GM23338 (cell line): Measurements from ENCODE around the gene OCA2. TPM values are rescaled to one million over a fixed set of nuclear protein-coding genes. Genes with fewer than 3 reads are reported as not detected.
"Not testable (repeated sequence)": the region's sequence is repeated elsewhere in the genome, so short reads cannot be mapped to it uniquely, and the experiment has no call there.

Experiments
- ATAC-seq: fragments of 200-7000 bp; cut with Tn5 transposase; 3 replicates; pipeline ENCODE4 v1.9.1; 2020
- DNase-seq: peaks from one replicate; pipeline ENCODE4 v3.0.0-alpha.2; 2015; ENCODE audit warnings: low spot score
- H2AFZ ChIP-seq: fragments of 200-600 bp; sonication (generic); 2 replicates; pipeline ENCODE4 v1.8.0; 2016; ENCODE audit warnings: antibody characterized with exemption, mild to moderate bottlenecking, moderate library complexity
- H3F3A ChIP-seq: fragments of 200-600 bp; sonication (generic); replicated peaks from 2 replicates; pipeline ENCODE4 v1.8.0; 2017; ENCODE audit warnings: antibody characterized with exemption, mixed run types, low read depth
- H3K27ac ChIP-seq: fragments of 200-600 bp; sonication (generic); 2 replicates; pipeline ENCODE4 v1.6.1; 2016; ENCODE audit warnings: low read depth
- H3K27me3 ChIP-seq: fragments of 200-600 bp; sonication (generic); 2 replicates; pipeline ENCODE4 v1.8.0; 2016; ENCODE audit warnings: mild to moderate bottlenecking, mixed run types, moderate library complexity; ENCODE audit not compliant: insufficient read depth
- H3K36me3 ChIP-seq: fragments of 200-600 bp; sonication (generic); 2 replicates; pipeline ENCODE4 v1.8.0; 2016; ENCODE audit warnings: mild to moderate bottlenecking; ENCODE audit not compliant: insufficient read depth
- H3K4me1 ChIP-seq: fragments of 200-600 bp; sonication (generic); 2 replicates; pipeline ENCODE4 v1.8.0; 2016; ENCODE audit warnings: mild to moderate bottlenecking, moderate library complexity; ENCODE audit not compliant: insufficient read depth
- H3K4me2 ChIP-seq: fragments of 200-600 bp; sonication (generic); 2 replicates; pipeline ENCODE4 v1.7.1; 2017; ENCODE audit warnings: mixed run types
- H3K4me3 ChIP-seq: fragments of 200-600 bp; sonication (generic); 2 replicates; pipeline ENCODE4 v1.6.1; 2016; ENCODE audit warnings: mixed run types
- H3K79me2 ChIP-seq: fragments of 200-600 bp; sonication (generic); replicated peaks from 2 replicates; pipeline ENCODE4 v1.8.0; 2017; ENCODE audit warnings: mild to moderate bottlenecking; ENCODE audit not compliant: insufficient read depth
- H3K9me2 ChIP-seq: fragments of 200-600 bp; sonication (generic); 2 replicates; pipeline ENCODE4 v1.8.0; 2017; ENCODE audit not compliant: insufficient read depth
- H4K20me1 ChIP-seq: fragments of 200-600 bp; sonication (generic); replicated peaks from 2 replicates; pipeline ENCODE4 v1.8.0; 2017; ENCODE audit warnings: mild to moderate bottlenecking; ENCODE audit not compliant: insufficient read depth
- H3K27ac Mint-ChIP-seq: 2 replicates; pipeline ENCODE4 v1.8.0; 2020; ENCODE audit warnings: inconsistent platforms, mild to moderate bottlenecking, moderate library complexity, mixed read lengths
- H3K27me3 Mint-ChIP-seq: 3 replicates; pipeline ENCODE4 v1.8.0; 2022; ENCODE audit warnings: low read depth, mild to moderate bottlenecking, moderate library complexity, mixed read lengths, inconsistent platforms; ENCODE audit not compliant: insufficient read depth, poor library complexity
- H3K36me3 Mint-ChIP-seq: 3 replicates; pipeline ENCODE4 v1.8.0; 2021; ENCODE audit warnings: low read depth, mild to moderate bottlenecking, inconsistent platforms, moderate library complexity, mixed read lengths
- H3K4me1 Mint-ChIP-seq: 3 replicates; pipeline ENCODE4 v1.8.0; 2020; ENCODE audit warnings: mild to moderate bottlenecking, inconsistent platforms, mixed read lengths
- H3K4me3 Mint-ChIP-seq: 3 replicates; pipeline ENCODE4 v1.8.0; 2021; ENCODE audit warnings: moderate library complexity, mild to moderate bottlenecking, inconsistent platforms, mixed read lengths
- H3K9me3 Mint-ChIP-seq: 3 replicates; pipeline ENCODE4 v1.8.0; 2020; ENCODE audit warnings: moderate library complexity, mild to moderate bottlenecking, inconsistent platforms, mixed read lengths
- POLR2AphosphoS5 ChIP-seq: IDR thresholded peaks from 2 replicates; pipeline ENCODE4 v1.6.1; 2016; ENCODE audit warnings: antibody characterized with exemption, low read depth
- STAT1 ChIP-seq: IDR thresholded peaks from one replicate; pipeline ENCODE4 v1.6.1; 2016; ENCODE audit warnings: antibody characterized with exemption; ENCODE audit not compliant: unreplicated experiment
- ZNF114 ChIP-seq: fragments of 250-450 bp; sonication (Bioruptor Pico); IDR thresholded peaks from 2 replicates; pipeline ENCODE4 v1.5.0; 2020; ENCODE audit warnings: mild to moderate bottlenecking, moderate library complexity
- polyA plus RNA-seq: library from polyadenylated mRNA; unstranded; fragments of >200 nt; fragmentation: Nextera tagmentation; extraction: Ambion mirVana; gene quantifications from 2 replicates; pipeline ENCODE4 v1.2.1, GENCODE V29; 2016
- total RNA-seq: library from RNA; depleted of rRNA; stranded (reverse); fragments of >200 nt; shearing (Covaris generic); gene quantifications from 2 replicates; pipeline ENCODE4 v1.2.3, GENCODE V29; 2014
- TF ChIP-seq, protein P1 (sequence below): IDR thresholded peaks from one replicate; pipeline ENCODE4 v1.6.1; 2018; ENCODE audit warnings: antibody characterized with exemption; ENCODE audit not compliant: unreplicated experiment
- TF ChIP-seq, protein P2 (sequence below): fragments of 250-450 bp; sonication (Bioruptor Pico); IDR thresholded peaks from 2 replicates; pipeline ENCODE4 v1.5.0; 2020; ENCODE audit warnings: mild to moderate bottlenecking, moderate library complexity

The OCA2 gene
- total and polyA plus RNA-seq, 2 experiments from 2014 or later: 0.40 to 0.69 TPM

DNA sequence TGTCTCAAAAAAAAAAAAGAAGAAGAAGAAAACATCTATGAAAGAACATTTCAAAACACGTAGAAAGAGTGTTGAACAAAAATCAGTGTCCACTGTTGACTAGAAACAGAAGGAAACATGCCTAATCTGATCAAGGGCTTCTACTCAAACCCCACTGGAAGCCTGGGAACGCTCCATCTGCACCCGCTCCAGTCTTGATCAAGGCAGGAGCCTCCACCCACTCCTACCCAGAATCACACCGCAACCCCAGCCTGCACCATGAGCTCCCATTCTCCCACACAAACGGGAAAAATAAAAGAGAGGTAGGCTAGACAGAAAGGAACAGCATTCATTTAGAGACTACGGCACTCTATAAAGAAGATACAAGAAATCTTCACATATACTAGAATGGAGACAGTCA, 40.9 kb upstream of the OCA2 start:
- Histone ChIP-seq H3K4me2 (no peak overlapping the region), H3F3A (no peaks in the 10 kb centered on the region), H3K27ac (no peak overlapping the region), H3K27me3 (no peaks in the 10 kb centered on the region), H4K20me1 (no peaks in the 10 kb centered on the region), H3K4me3 (no peak overlapping the region), H3K4me1 (no peaks in the 10 kb centered on the region), H3K36me3 (peaks cover 4% of the 10 kb centered on the region; the same call in 1 of the 2 replicates), H3K9me2 (no peaks in the 10 kb centered on the region), H3K79me2 (no peaks in the 10 kb centered on the region), H2AFZ (no peak overlapping the region)
- no peak for DNase-seq
- Mint-ChIP-seq H3K27ac (no peak overlapping the region), H3K4me3 (no peak overlapping the region), H3K36me3 (peaks cover 63% of the 10 kb centered on the region), H3K27me3 (no peaks in the 10 kb centered on the region), H3K9me3 (no peaks in the 10 kb centered on the region), H3K4me1 (peaks cover 5% of the 10 kb centered on the region; the same call in 2 of the 3 replicates)
- ATAC-seq: no peak
- TF ChIP-seq POLR2AphosphoS5 (no peak), STAT1 (no peak), ZNF114 (CRISPR knock-in tag) (no peak)
- TF ChIP-seq, protein P1, sequence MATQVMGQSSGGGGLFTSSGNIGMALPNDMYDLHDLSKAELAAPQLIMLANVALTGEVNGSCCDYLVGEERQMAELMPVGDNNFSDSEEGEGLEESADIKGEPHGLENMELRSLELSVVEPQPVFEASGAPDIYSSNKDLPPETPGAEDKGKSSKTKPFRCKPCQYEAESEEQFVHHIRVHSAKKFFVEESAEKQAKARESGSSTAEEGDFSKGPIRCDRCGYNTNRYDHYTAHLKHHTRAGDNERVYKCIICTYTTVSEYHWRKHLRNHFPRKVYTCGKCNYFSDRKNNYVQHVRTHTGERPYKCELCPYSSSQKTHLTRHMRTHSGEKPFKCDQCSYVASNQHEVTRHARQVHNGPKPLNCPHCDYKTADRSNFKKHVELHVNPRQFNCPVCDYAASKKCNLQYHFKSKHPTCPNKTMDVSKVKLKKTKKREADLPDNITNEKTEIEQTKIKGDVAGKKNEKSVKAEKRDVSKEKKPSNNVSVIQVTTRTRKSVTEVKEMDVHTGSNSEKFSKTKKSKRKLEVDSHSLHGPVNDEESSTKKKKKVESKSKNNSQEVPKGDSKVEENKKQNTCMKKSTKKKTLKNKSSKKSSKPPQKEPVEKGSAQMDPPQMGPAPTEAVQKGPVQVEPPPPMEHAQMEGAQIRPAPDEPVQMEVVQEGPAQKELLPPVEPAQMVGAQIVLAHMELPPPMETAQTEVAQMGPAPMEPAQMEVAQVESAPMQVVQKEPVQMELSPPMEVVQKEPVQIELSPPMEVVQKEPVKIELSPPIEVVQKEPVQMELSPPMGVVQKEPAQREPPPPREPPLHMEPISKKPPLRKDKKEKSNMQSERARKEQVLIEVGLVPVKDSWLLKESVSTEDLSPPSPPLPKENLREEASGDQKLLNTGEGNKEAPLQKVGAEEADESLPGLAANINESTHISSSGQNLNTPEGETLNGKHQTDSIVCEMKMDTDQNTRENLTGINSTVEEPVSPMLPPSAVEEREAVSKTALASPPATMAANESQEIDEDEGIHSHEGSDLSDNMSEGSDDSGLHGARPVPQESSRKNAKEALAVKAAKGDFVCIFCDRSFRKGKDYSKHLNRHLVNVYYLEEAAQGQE: no peak
- TF ChIP-seq, protein P2, sequence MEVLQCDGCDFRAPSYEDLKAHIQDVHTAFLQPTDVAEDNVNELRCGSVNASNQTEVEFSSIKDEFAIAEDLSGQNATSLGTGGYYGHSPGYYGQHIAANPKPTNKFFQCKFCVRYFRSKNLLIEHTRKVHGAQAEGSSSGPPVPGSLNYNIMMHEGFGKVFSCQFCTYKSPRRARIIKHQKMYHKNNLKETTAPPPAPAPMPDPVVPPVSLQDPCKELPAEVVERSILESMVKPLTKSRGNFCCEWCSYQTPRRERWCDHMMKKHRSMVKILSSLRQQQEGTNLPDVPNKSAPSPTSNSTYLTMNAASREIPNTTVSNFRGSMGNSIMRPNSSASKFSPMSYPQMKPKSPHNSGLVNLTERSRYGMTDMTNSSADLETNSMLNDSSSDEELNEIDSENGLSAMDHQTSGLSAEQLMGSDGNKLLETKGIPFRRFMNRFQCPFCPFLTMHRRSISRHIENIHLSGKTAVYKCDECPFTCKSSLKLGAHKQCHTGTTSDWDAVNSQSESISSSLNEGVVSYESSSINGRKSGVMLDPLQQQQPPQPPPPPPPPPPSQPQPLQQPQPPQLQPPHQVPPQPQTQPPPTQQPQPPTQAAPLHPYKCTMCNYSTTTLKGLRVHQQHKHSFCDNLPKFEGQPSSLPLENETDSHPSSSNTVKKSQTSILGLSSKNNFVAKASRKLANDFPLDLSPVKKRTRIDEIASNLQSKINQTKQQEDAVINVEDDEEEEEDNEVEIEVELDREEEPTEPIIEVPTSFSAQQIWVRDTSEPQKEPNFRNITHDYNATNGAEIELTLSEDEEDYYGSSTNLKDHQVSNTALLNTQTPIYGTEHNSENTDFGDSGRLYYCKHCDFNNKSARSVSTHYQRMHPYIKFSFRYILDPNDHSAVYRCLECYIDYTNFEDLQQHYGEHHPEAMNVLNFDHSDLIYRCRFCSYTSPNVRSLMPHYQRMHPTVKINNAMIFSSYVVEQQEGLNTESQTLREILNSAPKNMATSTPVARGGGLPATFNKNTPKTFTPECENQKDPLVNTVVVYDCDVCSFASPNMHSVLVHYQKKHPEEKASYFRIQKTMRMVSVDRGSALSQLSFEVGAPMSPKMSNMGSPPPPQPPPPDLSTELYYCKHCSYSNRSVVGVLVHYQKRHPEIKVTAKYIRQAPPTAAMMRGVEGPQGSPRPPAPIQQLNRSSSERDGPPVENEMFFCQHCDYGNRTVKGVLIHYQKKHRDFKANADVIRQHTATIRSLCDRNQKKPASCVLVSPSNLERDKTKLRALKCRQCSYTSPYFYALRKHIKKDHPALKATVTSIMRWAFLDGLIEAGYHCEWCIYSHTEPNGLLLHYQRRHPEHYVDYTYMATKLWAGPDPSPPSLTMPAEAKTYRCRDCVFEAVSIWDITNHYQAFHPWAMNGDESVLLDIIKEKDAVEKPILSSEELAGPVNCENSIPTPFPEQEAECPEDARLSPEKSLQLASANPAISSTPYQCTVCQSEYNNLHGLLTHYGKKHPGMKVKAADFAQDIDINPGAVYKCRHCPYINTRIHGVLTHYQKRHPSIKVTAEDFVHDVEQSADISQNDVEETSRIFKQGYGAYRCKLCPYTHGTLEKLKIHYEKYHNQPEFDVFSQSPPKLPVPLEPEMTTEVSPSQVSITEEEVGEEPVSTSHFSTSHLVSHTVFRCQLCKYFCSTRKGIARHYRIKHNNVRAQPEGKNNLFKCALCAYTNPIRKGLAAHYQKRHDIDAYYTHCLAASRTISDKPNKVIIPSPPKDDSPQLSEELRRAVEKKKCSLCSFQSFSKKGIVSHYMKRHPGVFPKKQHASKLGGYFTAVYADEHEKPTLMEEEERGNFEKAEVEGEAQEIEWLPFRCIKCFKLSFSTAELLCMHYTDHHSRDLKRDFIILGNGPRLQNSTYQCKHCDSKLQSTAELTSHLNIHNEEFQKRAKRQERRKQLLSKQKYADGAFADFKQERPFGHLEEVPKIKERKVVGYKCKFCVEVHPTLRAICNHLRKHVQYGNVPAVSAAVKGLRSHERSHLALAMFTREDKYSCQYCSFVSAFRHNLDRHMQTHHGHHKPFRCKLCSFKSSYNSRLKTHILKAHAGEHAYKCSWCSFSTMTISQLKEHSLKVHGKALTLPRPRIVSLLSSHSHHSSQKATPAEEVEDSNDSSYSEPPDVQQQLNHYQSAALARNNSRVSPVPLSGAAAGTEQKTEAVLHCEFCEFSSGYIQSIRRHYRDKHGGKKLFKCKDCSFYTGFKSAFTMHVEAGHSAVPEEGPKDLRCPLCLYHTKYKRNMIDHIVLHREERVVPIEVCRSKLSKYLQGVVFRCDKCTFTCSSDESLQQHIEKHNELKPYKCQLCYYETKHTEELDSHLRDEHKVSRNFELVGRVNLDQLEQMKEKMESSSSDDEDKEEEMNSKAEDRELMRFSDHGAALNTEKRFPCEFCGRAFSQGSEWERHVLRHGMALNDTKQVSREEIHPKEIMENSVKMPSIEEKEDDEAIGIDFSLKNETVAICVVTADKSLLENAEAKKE: no peak

DNA sequence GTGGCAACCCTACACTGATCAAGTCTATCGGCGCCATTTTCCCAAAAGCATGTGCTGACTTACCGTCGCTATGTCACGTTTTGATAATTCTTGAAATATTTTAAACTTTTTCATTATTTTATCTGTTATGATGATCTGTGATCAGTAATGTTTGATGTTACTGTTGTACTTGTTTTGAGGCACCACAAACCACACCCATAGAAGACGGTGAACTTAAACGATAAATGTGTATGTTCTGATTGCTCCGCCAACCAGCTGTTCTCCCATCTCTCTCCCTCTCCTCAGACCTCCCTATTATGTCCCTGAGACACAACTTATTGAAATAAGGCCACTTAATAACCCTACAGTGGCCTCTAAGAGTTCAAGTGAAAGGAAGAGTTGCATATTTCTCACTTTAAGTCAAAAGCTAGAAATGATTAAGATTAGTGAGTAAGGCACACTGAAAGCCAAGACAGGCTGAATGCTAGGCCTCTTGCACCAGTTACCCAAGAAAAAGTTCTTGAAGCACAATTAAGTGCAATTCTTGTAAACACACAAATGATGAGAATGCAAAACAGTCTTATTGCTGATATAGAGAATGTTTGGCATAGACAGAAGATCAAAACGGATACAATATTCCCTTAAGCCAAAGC, 38.4 kb upstream of the OCA2 start:
- peaks cover 13% of the 10 kb centered on the region for H3K4me1 ChIP-seq
- not testable (repeated sequence) for H4K20me1 ChIP-seq, H3K4me3 Mint-ChIP-seq, H3K9me2 ChIP-seq, H3K79me2 ChIP-seq, DNase-seq, H3K9me3 Mint-ChIP-seq, ATAC-seq, H3K4me2 ChIP-seq, H3K27me3 ChIP-seq, H3F3A ChIP-seq, H3K27ac ChIP-seq, H3K27ac Mint-ChIP-seq, H3K36me3 ChIP-seq, H3K4me3 ChIP-seq, H2AFZ ChIP-seq, H3K27me3 Mint-ChIP-seq
- peaks cover 25% of the 10 kb centered on the region for H3K4me1 Mint-ChIP-seq
- H3K36me3 Mint-ChIP-seq: peaks cover 61% of the 10 kb centered on the region

DNA sequence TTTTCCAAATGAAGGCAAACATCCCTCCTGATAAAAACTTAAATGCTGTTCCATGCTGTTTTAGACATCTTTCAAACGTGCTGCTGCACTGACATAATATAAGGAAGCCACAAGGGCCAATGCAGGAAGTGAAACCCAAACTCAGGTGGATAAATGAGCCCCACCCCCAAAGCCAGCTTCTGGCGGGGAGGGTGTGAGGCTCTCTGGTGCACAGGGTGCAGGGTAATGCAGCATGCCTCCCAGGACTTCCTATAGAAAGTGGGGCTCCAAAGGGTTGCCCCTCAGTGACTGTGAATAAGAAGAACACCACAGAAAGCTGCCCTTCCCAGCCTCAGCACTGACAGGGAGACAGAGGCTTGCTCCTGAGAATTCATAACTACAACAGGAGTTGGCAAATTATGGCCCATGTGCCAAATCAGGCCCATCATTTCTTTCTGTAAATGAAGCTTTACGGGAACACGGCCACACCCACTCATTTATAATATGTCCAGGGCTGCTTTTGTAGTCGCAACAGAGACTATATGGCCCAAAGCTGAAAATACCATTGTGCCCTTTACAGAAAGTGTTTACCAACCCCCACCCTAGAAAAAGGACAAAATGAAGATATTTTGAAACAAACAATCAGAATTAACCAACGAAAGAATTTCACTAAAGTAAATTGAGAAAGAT, 37.3 kb upstream of the OCA2 start:
- H3K4me1 Mint-ChIP-seq: peaks cover 30% of the 10 kb centered on the region
- H3F3A ChIP-seq, H3K4me2 ChIP-seq, H3K4me3 Mint-ChIP-seq, DNase-seq, H2AFZ ChIP-seq, H3K9me3 Mint-ChIP-seq, H3K27me3 ChIP-seq, H3K9me2 ChIP-seq, H3K27ac ChIP-seq, H3K36me3 ChIP-seq, H3K27me3 Mint-ChIP-seq, H3K4me3 ChIP-seq, H4K20me1 ChIP-seq, H3K27ac Mint-ChIP-seq, H3K79me2 ChIP-seq: not testable (repeated sequence)
- ATAC-seq: peak; percentile 77
- peaks cover 58% of the 10 kb centered on the region for H3K36me3 Mint-ChIP-seq
- H3K4me1 ChIP-seq: peaks cover 15% of the 10 kb centered on the region
